ENCODE measurements around the gene LRRTM4.

- no peak for TF ChIP-seq CTCF (IDR thresholded peaks at IDR 0.05)
- TF ChIP-seq EZH2 (IDR thresholded peaks at IDR 0.05; ENCODE audit: borderline replicate concordance, insufficient read depth, low read depth, low read length, poor library complexity, severe bottlenecking) = no peak
Observed at GRCh38 chr2:77169426-77169825, 352.8 kb downstream of the LRRTM4 start.
